Hepatocyte (in vitro differentiated cells): ENCODE results near the gene TAP2.

ENCODE experiments used
- CTCF ChIP-seq: fragments of 200-600 bp; sonication (generic); IDR thresholded peaks from 2 replicates; pipeline ENCODE4 v1.5.1; 2016; ENCODE audit warnings: antibody characterized with exemption, mild to moderate bottlenecking; ENCODE audit not compliant: poor library complexity
- EZH2 ChIP-seq: fragments of 200-600 bp; sonication (generic); IDR thresholded peaks from 2 replicates; pipeline ENCODE4 v1.6.1; 2016; ENCODE audit warnings: antibody characterized with exemption, mild to moderate bottlenecking, borderline replicate concordance
- EZH2phosphoT487 ChIP-seq: fragments of 200-600 bp; sonication (generic); IDR thresholded peaks from one replicate; pipeline ENCODE4 v1.6.1; 2018; ENCODE audit warnings: antibody characterized with exemption, mild to moderate bottlenecking, low read depth, moderate library complexity; ENCODE audit not compliant: unreplicated experiment, severe bottlenecking

- TF ChIP-seq CTCF (no peak), EZH2 (no peak), EZH2phosphoT487 (no peak)
Observed at GRCh38 chr6:32814145-32814544, 24.4 kb downstream of the TAP2 start.
